ENCODE results near the gene CREB3.

The CREB3 gene

DNA sequence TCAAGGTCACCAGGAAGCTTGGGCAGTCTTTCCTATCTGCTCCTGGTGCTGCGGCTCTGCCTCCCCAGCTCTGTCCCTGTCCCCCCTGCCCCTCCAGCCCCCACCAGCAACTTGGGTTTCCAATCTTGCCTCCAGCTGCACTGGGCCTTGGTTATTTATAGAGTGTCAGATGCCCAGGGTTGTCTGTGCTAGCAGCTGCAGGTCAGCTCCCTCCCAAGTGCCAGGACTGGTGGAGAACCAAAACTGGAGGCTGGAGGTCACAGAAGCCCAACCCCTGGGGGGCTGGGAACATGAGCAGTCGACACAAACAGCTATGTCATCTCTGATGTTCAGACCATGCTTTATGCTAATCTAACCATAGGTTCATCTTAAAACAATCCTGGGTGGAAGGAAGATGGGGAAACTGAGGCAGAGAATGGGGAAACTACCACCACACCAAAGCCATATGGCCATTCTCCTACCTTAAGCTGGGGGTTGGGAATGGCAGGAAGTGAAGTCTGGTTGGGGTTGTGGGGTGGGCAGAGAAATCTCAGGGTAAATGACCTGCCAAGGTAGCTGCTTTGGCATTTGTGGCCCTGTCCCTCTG is 44.4 kb upstream of the CREB3 start:
- Histone ChIP-seq H4K20me1 (ENCODE audit: insufficient read depth, low read length, poor library complexity, severe bottlenecking) (no peaks in the 10 kb centered on the region), H3K27me3 (ENCODE audit: insufficient read depth, low read length, poor library complexity, severe bottlenecking) (no peaks in the 10 kb centered on the region), H3K9me3 (ENCODE audit: insufficient read depth, low read depth, low read length) (no peaks in the 10 kb centered on the region), H3K79me2 (ENCODE audit: insufficient read depth, low read length) (no peaks in the 10 kb centered on the region), H3F3A (ENCODE audit: low read depth) (no peaks in the 10 kb centered on the region), H3K36me3 (ENCODE audit: insufficient read depth, low read length) (no peaks in the 10 kb centered on the region), H3K9ac (ENCODE audit: low read depth, low read length, poor library complexity, severe bottlenecking) (no peak overlapping the region), H3K9me2 (replicated peaks; ENCODE audit: low read depth, low read length) (no peaks in the 10 kb centered on the region), H3K4me3 (ENCODE audit: low read length, poor library complexity, severe bottlenecking) (no peak overlapping the region), H3K4me2 (ENCODE audit: low read depth, low read length, poor library complexity, severe bottlenecking) (no peak overlapping the region), H2AFZ (ENCODE audit: low read length) (no peak overlapping the region), H3K4me1 (ENCODE audit: insufficient read depth, low read length, poor library complexity, severe bottlenecking) (peaks cover 8% of the 10 kb centered on the region)
- TF ChIP-seq, protein P1, sequence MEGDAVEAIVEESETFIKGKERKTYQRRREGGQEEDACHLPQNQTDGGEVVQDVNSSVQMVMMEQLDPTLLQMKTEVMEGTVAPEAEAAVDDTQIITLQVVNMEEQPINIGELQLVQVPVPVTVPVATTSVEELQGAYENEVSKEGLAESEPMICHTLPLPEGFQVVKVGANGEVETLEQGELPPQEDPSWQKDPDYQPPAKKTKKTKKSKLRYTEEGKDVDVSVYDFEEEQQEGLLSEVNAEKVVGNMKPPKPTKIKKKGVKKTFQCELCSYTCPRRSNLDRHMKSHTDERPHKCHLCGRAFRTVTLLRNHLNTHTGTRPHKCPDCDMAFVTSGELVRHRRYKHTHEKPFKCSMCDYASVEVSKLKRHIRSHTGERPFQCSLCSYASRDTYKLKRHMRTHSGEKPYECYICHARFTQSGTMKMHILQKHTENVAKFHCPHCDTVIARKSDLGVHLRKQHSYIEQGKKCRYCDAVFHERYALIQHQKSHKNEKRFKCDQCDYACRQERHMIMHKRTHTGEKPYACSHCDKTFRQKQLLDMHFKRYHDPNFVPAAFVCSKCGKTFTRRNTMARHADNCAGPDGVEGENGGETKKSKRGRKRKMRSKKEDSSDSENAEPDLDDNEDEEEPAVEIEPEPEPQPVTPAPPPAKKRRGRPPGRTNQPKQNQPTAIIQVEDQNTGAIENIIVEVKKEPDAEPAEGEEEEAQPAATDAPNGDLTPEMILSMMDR (conservative IDR thresholded peaks at IDR 0.05; ENCODE audit: low read length) = no peak
- no peak for TF ChIP-seq EZH2phosphoT487 (IDR thresholded peaks at IDR 0.05; ENCODE audit: borderline replicate concordance)

DNA sequence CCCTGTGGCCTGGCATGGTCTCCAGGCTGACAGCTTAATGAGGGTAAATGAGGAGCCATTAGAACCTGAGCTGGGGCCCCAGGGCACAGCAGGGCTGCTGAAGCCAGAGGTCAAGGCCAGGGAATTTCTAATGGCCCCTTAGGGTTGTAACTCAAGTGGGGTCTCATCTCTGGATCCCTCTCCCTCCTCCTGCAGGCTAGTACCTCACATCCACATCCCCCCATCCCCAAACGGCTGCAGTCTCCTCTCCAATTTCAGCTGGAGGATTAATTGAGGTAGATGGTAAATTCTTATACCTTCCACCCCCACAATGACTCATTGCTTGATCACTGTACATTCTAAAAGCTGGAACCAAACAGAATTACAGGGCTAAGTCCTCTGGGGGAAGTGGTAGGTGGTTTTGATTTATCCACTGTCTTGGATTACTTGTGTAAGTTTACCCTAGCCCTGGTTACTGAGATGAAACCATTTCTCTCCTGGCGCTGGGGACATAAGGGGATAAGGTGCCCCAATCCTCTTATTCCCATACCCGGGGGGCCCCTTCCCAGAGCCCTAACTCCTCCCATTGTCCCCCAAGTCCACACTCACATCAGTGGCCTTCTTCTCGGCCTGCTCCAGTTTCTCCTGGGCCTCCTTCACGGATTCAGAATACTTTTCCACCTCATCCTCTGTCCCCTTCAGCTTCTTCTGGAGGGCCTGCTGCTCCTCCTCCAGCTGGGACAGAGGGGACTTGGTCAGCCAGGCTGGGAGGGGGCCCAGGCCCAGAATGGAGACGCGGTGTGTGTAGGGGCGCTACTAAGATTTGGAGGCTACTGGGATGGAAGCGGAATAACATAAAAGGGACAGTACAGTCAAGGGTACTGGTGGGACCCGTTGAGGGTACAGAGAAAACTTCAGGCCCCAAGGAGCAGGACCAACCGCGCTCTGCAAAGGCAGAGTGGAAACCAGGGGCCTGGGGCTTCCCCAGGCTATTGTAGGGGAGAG is 43.6 kb upstream of the CREB3 start:
- no peak overlapping the region for H3K4me3 ChIP-seq (ENCODE audit: low read length, poor library complexity, severe bottlenecking)
- no peaks in the 10 kb centered on the region for H3K36me3 ChIP-seq (ENCODE audit: insufficient read depth, low read length)
- no peaks in the 10 kb centered on the region for H3K9me2 ChIP-seq (replicated peaks; ENCODE audit: low read depth, low read length)
- no peaks in the 10 kb centered on the region for H3F3A ChIP-seq (ENCODE audit: low read depth)
- H2AFZ ChIP-seq (ENCODE audit: low read length) = no peak overlapping the region
- no peak overlapping the region for H3K9ac ChIP-seq (ENCODE audit: low read depth, low read length, poor library complexity, severe bottlenecking)
- peak overlapping the region; percentile 13 for H3K4me2 ChIP-seq (ENCODE audit: low read depth, low read length, poor library complexity, severe bottlenecking)
- H3K4me1 ChIP-seq (ENCODE audit: insufficient read depth, low read length, poor library complexity, severe bottlenecking) = peaks cover 8% of the 10 kb centered on the region
- no peaks in the 10 kb centered on the region for H4K20me1 ChIP-seq (ENCODE audit: insufficient read depth, low read length, poor library complexity, severe bottlenecking)
- H3K9me3 ChIP-seq (ENCODE audit: insufficient read depth, low read depth, low read length) = no peaks in the 10 kb centered on the region
- TF ChIP-seq, protein P1 (conservative IDR thresholded peaks at IDR 0.05; ENCODE audit: low read length) = no peak
- TF ChIP-seq EZH2phosphoT487 (IDR thresholded peaks at IDR 0.05; ENCODE audit: borderline replicate concordance) = no peak
- no peaks in the 10 kb centered on the region for H3K27me3 ChIP-seq (ENCODE audit: insufficient read depth, low read length, poor library complexity, severe bottlenecking)
- no peaks in the 10 kb centered on the region for H3K79me2 ChIP-seq (ENCODE audit: insufficient read depth, low read length)

DNA sequence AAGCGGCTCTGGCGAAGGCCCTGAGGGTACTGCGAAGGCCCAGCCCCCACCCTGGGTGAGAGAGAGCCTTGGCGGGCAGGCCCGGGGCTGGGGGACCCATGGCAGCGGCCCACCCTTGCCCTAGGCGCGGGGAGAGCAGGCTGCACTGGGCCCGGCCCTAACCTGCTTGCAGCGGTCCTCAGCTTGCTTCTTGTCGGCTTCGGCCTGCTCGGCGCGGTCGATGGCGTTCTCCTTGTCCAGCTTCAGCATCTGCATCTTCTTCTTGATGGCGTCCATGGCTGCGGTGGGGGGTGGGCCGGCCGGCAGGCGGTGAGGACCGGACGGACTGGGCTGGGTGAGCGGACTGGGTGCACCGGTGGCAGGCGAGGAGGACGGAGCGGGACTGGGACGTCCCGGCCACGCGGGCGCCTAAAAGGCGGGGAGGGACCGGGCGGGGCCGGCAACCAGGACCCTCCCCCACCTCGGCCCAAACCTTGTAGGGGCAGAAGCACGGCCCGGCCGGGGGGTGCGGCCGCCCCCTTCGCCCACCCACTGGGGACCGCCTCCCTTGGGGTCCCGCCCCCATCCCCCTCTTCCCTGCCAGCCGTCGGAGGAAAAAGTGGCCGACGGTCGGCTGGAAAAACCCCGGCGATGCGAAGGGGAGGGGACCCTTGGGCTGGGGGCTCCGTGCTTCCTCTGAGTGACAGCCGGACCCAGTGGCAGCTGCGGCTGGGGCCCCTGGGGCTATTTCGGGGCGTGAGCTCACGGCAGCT is 42.7 kb upstream of the CREB3 start, which contains the start of gene TPM2:
Gene TPM2, minus strand, starts transcription at position 384 of the 752 bp plus-strand sequence. Its CDS starts 108 bp downstream, at position 276.
- H3K4me1 ChIP-seq (ENCODE audit: insufficient read depth, low read length, poor library complexity, severe bottlenecking) = peaks cover 8% of the 10 kb centered on the region
- H4K20me1 ChIP-seq (ENCODE audit: insufficient read depth, low read length, poor library complexity, severe bottlenecking) = no peaks in the 10 kb centered on the region
- TF ChIP-seq, protein P1 (conservative IDR thresholded peaks at IDR 0.05; ENCODE audit: low read length) = no peak
- no peaks in the 10 kb centered on the region for H3K9me3 ChIP-seq (ENCODE audit: insufficient read depth, low read depth, low read length)
- no peaks in the 10 kb centered on the region for H3K79me2 ChIP-seq (ENCODE audit: insufficient read depth, low read length)
- H3F3A ChIP-seq (ENCODE audit: low read depth) = no peaks in the 10 kb centered on the region
- H2AFZ ChIP-seq (ENCODE audit: low read length) = peak within 1 kb of the TSS; percentile 98
- H3K27me3 ChIP-seq (ENCODE audit: insufficient read depth, low read length, poor library complexity, severe bottlenecking) = no peaks in the 10 kb centered on the region
- peak within 1 kb of the TSS; percentile 88 for H3K4me3 ChIP-seq (ENCODE audit: low read length, poor library complexity, severe bottlenecking)
- H3K4me2 ChIP-seq (ENCODE audit: low read depth, low read length, poor library complexity, severe bottlenecking) = peak within 1 kb of the TSS; percentile 63
- no peaks in the 10 kb centered on the region for H3K9me2 ChIP-seq (replicated peaks; ENCODE audit: low read depth, low read length)
- no peaks in the 10 kb centered on the region for H3K36me3 ChIP-seq (ENCODE audit: insufficient read depth, low read length)
- H3K9ac ChIP-seq (ENCODE audit: low read depth, low read length, poor library complexity, severe bottlenecking) = peak within 1 kb of the TSS; percentile 91

Measured in Loucy (cell line).